Activated CD8-positive, alpha-beta memory T cell treated with anti-CD3 and anti-CD28 coated beads for 1 hour (primary cell): ENCODE data around the gene LDB2.

Source experiments
- DNase-seq, 2 donors: peaks; one replicate each; pipeline ENCODE4 v3.0.0-alpha.2; 2020; ENCODE audit warnings: low read depth in 1 of 2; ENCODE audit errors: extremely low read depth in 1 of 2

Gene LDB2

GRCh38 chr4:16844816-16845586, 53.4 kb downstream of the LDB2 start:
- no peak for DNase-seq

DNA sequence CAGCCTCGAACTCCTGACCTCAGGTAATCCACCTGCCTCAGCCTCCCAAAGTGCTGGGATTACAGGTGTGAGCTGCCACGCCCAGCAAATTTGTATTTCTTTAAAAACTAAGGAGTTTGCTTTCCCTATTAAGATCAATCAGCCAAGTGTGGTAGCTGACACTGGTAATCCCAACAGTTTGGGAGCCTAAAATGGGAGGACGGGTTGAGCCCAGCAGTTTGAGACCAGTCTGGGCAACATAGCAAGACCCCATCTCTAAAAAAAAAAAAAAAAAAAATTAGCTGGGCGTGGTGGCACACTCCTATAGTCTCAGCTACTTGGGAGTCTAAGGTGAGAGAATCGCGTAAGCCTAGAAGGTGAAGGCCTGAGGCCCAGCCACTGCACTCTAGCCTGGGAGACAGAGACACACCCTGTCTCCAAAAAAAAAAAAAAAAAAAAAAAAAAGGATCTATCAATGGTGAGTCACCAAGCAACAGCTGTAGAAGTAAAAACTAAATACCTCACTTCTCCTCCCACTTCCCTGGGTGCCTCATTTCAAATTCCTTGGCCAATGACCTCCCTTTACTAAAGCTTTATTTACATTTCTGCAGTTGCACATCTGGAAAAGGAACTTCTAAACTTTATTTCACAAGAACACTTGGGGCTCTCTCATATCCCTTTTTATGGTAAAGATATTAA, 54.5 kb downstream of the LDB2 start:
- DNase-seq = no peak

- no peak for DNase-seq
Measured at GRCh38 chr4:16838226-16838875, 60.1 kb downstream of the LDB2 start.

GRCh38 chr4:16837475-16837874, 61.0 kb downstream of the LDB2 start:
- no peak for DNase-seq

GRCh38 chr4:16836324-16836723, 62.1 kb downstream of the LDB2 start:
- DNase-seq = no peak

GRCh38 chr4:16835597-16836247, 62.7 kb downstream of the LDB2 start:
- no peak for DNase-seq

DNA sequence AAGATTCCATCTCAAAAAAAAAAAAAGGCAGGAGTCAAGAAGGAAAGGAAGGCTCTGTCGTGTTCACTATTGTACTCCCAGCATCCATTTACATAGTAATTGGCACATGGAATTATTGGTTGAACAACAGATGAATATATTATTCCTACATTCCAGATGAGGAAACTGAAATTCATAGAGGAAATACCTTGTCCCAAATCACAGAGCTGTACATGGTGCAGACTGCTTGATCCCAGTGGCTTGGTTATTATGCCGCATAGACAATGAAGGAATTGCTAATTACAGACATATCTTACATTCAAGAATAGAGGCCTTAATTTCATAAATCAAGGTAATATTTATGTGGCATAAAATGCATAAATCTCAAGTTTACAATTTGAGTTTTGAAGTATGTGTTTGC, 63.6 kb downstream of the LDB2 start:
- no peak for DNase-seq

- DNase-seq = no peak
Measured at GRCh38 chr4:16833722-16834121, 64.7 kb downstream of the LDB2 start.

- DNase-seq = no peak
Measured at GRCh38 chr4:16830081-16830480, 68.4 kb downstream of the LDB2 start.

DNA sequence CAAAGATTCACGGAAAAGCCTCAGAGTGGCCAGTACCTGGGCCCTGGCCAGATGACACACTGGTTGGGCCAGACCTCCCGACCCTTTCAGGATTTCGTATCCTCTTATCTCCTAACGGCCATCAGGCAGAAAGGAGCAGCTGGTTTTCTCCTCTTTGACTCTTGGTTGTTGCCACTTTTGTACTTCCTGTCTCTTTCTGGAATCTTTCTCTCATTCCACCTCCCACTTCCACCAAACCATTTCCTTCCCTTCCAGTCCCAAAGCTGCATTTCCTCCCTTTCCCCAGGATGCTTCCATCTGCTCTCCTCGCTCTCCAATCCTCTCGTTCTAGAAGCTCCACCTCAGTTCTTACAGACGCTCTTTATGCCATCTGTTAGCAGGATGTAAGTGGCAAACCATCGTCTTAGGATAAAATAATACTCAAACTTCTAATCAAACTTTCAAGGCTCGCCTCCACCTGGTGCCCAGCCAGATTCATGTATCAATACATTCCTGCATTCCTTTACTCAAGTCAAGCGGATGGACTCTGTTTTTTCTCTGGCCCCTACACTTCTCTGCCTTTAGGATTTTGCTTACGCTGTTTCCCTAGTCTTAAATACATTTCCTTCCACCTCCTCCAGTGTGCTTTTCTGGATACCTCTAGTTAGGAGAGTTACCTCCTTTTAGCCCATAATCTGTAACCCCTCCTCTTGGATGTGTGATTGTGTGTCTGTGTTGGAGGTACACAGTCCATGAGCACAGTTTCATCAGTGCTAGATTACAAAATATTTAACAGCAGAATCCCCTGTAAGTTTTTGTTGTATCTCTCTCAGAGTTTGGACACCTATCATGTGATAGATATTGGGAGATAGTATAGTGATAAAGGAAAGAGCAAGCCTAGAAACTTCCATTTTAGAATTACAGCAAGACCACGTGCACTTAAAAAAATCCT, 70.4 kb downstream of the LDB2 start:
- DNase-seq = no peak

DNA sequence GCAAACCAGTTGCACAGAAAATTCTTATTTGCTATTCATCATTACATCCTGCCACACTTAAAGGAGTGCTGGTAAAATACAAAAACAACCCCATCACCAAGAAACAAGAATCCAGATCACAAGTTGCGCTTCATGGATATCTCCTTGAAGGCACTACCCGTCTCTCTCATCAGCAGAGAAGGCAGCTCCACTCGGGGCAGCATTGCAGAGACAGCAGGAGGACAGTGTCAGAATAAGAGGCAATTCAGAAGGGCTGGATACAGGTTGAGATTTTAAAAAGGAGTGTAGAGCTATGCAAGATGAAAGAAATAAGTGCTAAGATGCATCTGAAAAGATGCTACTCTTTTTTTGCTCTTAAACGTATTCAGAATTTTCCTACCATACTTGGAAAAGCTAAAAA, 71.4 kb downstream of the LDB2 start:
- DNase-seq = no peak

GRCh38 chr4:16826406-16826910, 72.0 kb downstream of the LDB2 start:
- no peak for DNase-seq

- DNase-seq = no peak
Measured at GRCh38 chr4:16824278-16824806, 74.1 kb downstream of the LDB2 start.

- no peak for DNase-seq
Measured at GRCh38 chr4:16820329-16820728, 78.1 kb downstream of the LDB2 start.

- no peak for DNase-seq
Measured at GRCh38 chr4:16819652-16820051, 78.8 kb downstream of the LDB2 start.

- DNase-seq = no peak
Measured at GRCh38 chr4:16818005-16818404, 80.4 kb downstream of the LDB2 start.

GRCh38 chr4:16817286-16817685, 81.2 kb downstream of the LDB2 start:
- no peak for DNase-seq

DNA sequence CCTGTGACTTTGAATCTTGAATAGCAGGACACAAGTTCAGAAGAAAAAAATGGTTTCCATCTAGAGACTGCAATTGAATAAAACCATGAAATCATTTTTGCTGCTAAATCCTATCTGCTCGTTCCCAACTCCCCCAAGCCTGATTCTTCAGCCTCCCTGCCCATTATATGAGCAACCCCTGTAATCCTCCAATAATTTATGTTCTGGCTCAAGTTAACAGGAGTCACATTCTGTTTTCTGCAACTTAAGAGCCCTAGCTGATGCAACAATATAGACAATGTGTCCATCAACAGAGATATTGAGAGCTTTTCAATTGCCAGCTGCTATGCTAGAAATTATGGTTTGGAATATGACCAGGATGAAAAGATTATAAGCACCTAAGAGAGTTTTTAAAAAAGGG, 84.1 kb downstream of the LDB2 start:
- no peak for DNase-seq

GRCh38 chr4:16812041-16812440, 86.4 kb downstream of the LDB2 start:
- DNase-seq = no peak

- no peak for DNase-seq
Measured at GRCh38 chr4:16809943-16810342, 88.5 kb downstream of the LDB2 start.
